Thymus (tissue), 11 donors: ENCODE measurements around the gene SPTBN1. TPM values are rescaled to one million over a fixed set of nuclear protein-coding genes. Genes with fewer than 3 reads are reported as not detected.

Source experiments
- DNase-seq, 9 donors: peaks; one replicate each; pipeline ENCODE4 v3.0.0-alpha.2; 2013; ENCODE audit warnings: low spot score in 9 of 9, low read depth in 6 of 9, missing footprints in 1 of 9
- H3K27ac ChIP-seq, 2 donors: one replicate each; pipeline ENCODE4 v1.5.1; 2013; ENCODE audit warnings: control low read depth in 1 of 2, low read depth in 1 of 2, low read length in 1 of 2, mild to moderate bottlenecking in 1 of 2, moderate library complexity in 1 of 2
- H3K27me3 ChIP-seq, 2 donors: one replicate each; pipeline ENCODE4 v1.5.1; 2013; ENCODE audit warnings: low read length in 1 of 2; ENCODE audit not compliant: control insufficient read depth in 2 of 2, insufficient read depth in 1 of 2
- H3K36me3 ChIP-seq, 2 donors: one replicate each; pipeline ENCODE4 v1.5.1; 2013; ENCODE audit warnings: low read length in 1 of 2, mild to moderate bottlenecking in 1 of 2, moderate library complexity in 1 of 2; ENCODE audit not compliant: control insufficient read depth in 2 of 2, insufficient read depth in 2 of 2
- H3K4me1 ChIP-seq, 2 donors: one replicate each; pipeline ENCODE4 v1.5.1; 2013; ENCODE audit warnings: low read length in 2 of 2; ENCODE audit not compliant: control insufficient read depth in 2 of 2, insufficient read depth in 2 of 2
- H3K4me3 ChIP-seq, 2 donors: one replicate each; pipeline ENCODE4 v1.5.1; 2013; ENCODE audit warnings: low read length in 2 of 2, control low read depth in 1 of 2, mild to moderate bottlenecking in 1 of 2
- H3K9me3 ChIP-seq, 2 donors: one replicate each; pipeline ENCODE4 v1.5.1; 2013; ENCODE audit warnings: low read length in 1 of 2, mild to moderate bottlenecking in 1 of 2; ENCODE audit not compliant: control insufficient read depth in 2 of 2, insufficient read depth in 1 of 2
- WGBS: extraction: QIAGEN DNeasy Blood & Tissue Kit; methylation state at CpG from one replicate; pipeline ENCODE4 v1.1.7; 2013; 5-methylcytosine and 5-hydroxymethylcytosine counted together
- polyA plus RNA-seq: library from polyadenylated mRNA; stranded (reverse); fragments of 200-250 nt; gene quantifications from one replicate; pipeline ENCODE4 v1.2.3, GENCODE V29; 2013
- total RNA-seq: library from RNA; stranded (reverse); fragments of 120-200 nt; gene quantifications from one replicate; pipeline ENCODE4 v1.2.4, GENCODE V29; 2013
- donor health status: healthy.

Gene SPTBN1
- total and polyA plus RNA-seq, 2 donors = 37.1 to 74.4 TPM

DNA sequence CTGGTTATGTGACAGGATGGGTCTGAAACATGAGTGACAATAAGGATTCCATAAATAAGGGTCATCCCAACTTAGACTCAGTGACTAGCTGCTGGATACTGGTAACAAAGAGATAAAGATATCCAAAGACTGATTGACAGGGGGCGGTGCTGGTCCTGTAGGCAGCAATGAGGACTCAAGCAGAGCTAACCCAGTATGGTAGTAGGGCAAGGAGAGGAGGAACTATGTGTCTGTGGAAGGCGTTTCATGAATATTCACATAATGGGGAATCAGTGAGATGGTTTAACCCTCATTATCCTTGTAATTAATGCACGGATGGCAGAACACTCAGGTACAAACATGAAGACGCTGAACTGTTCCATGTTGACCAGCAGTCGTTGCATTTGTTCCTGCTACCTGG, 164.8 kb downstream of the SPTBN1 start:
- H3K27me3 ChIP-seq = no peaks in the 10 kb centered on the region
- no peaks in the 10 kb centered on the region for H3K9me3 ChIP-seq
- H3K27ac ChIP-seq = no peak overlapping the region
- 98% methylated on average over 5 of the region's 5 CpGs for WGBS
- no peak overlapping the region for H3K4me3 ChIP-seq
- H3K4me1 ChIP-seq = peaks cover 6 to 15% of the 10 kb centered on the region in 2 donors
- DNase-seq = no peak
- H3K36me3 ChIP-seq = peaks cover 60 to 87% of the 10 kb centered on the region in 2 donors

- WGBS = 90% methylated on average over 12 of the region's 12 CpGs
- Histone ChIP-seq H3K9me3 (no peaks in the 10 kb centered on the region), H3K27me3 (no peaks in the 10 kb centered on the region), H3K27ac (peak overlapping the region; percentile 63 to 64), H3K4me1 (peaks cover 0 to 5% of the 10 kb centered on the region in 2 donors), H3K4me3 (no peak overlapping the region), H3K36me3 (peaks cover 74 to 92% of the 10 kb centered on the region in 2 donors)
- DNase-seq = no peak
These were observed 168.5 kb downstream of the SPTBN1 start for GRCh38 chr2:54624591-54625071.

GRCh38 chr2:54626131-54626530, 170.0 kb downstream of the SPTBN1 start:
- Histone ChIP-seq H3K27me3 (no peaks in the 10 kb centered on the region), H3K36me3 (peaks cover 77 to 94% of the 10 kb centered on the region in 2 donors), H3K27ac (no peak overlapping the region), H3K4me1 (peaks cover 0 to 7% of the 10 kb centered on the region in 2 donors), H3K4me3 (no peak overlapping the region), H3K9me3 (no peaks in the 10 kb centered on the region)
- no peak for DNase-seq
- 97% methylated on average over 7 of the region's 7 CpGs for WGBS

DNA sequence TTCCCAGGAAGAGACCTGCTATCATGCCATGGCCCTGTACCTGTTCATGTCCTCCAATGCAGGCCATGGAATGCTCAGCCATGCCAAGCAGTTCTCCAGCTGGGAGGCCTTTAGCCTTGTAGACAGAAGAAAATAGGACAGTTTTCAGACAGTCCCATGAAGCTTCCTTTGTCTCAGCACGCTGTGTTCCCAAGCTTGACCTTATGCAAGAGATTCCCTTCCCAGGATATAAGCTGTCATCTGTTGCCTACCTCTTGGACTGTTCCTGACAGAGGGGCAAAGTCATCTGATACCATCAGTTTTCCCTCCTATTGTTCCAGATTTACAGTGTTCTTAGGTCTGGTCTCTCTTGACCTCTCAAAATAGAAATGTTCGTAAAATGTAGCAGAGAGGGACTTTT, 170.8 kb downstream of the SPTBN1 start:
- no peak for DNase-seq
- Histone ChIP-seq H3K4me1 (peaks cover 0 to 7% of the 10 kb centered on the region in 2 donors), H3K36me3 (peaks cover 77 to 94% of the 10 kb centered on the region in 2 donors), H3K27ac (no peak overlapping the region), H3K4me3 (no peak overlapping the region), H3K9me3 (no peaks in the 10 kb centered on the region), H3K27me3 (no peaks in the 10 kb centered on the region)
- WGBS = 96% methylated on average over 2 of the region's 2 CpGs

GRCh38 chr2:54627973-54628372, 171.8 kb downstream of the SPTBN1 start:
- Histone ChIP-seq H3K36me3 (peaks cover 79 to 95% of the 10 kb centered on the region in 2 donors), H3K9me3 (no peaks in the 10 kb centered on the region), H3K4me1 (peaks cover 0 to 11% of the 10 kb centered on the region in 2 donors), H3K4me3 (no peak overlapping the region), H3K27ac (no peak overlapping the region), H3K27me3 (no peaks in the 10 kb centered on the region)
- 98% methylated on average over 6 of the region's 6 CpGs for WGBS
- DNase-seq = no peak

DNA sequence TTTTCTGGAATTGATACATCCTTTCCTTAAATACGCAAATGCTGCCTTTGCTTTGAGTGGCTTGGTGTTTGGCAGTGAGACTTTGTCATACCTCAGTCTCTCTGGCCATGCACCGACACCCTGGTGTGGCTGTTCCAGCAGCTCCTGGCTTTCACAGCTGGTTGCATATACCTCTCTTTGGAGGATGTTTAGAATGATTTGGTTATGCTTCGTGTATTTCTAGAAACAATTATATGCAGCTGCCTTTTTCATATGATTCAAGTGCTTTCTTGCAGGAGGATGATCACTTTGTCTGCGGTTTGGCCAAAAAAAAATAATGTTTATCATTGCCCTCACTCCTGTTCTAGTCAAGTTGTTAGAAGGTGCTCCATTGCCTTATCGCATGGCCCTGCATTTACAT, 172.3 kb downstream of the SPTBN1 start:
- Histone ChIP-seq H3K27ac (no peak overlapping the region), H3K4me3 (no peak overlapping the region), H3K4me1 (peaks cover 0 to 13% of the 10 kb centered on the region in 2 donors), H3K27me3 (no peaks in the 10 kb centered on the region), H3K9me3 (no peaks in the 10 kb centered on the region), H3K36me3 (peaks cover 79 to 95% of the 10 kb centered on the region in 2 donors)
- no peak for DNase-seq
- WGBS = 93% methylated on average over 5 of the region's 5 CpGs

GRCh38 chr2:54628957-54629356, 172.8 kb downstream of the SPTBN1 start:
- H3K4me1 ChIP-seq = peaks cover 0 to 17% of the 10 kb centered on the region in 2 donors
- DNase-seq = no peak
- no peak overlapping the region for H3K4me3 ChIP-seq
- no peak overlapping the region for H3K27ac ChIP-seq
- peaks cover 78 to 95% of the 10 kb centered on the region in 2 donors for H3K36me3 ChIP-seq
- H3K9me3 ChIP-seq = no peaks in the 10 kb centered on the region
- no peaks in the 10 kb centered on the region for H3K27me3 ChIP-seq
- 98% methylated on average over 30 of the region's 30 CpGs for WGBS

GRCh38 chr2:54629390-54629789, 173.3 kb downstream of the SPTBN1 start:
- H3K9me3 ChIP-seq = no peaks in the 10 kb centered on the region
- no peak for DNase-seq
- peaks cover 81 to 98% of the 10 kb centered on the region in 2 donors for H3K36me3 ChIP-seq
- peaks cover 0 to 21% of the 10 kb centered on the region in 2 donors for H3K4me1 ChIP-seq
- no peaks in the 10 kb centered on the region for H3K27me3 ChIP-seq
- 98% methylated on average over 20 of the region's 20 CpGs for WGBS
- no peak overlapping the region for H3K4me3 ChIP-seq
- no peak overlapping the region for H3K27ac ChIP-seq

DNA sequence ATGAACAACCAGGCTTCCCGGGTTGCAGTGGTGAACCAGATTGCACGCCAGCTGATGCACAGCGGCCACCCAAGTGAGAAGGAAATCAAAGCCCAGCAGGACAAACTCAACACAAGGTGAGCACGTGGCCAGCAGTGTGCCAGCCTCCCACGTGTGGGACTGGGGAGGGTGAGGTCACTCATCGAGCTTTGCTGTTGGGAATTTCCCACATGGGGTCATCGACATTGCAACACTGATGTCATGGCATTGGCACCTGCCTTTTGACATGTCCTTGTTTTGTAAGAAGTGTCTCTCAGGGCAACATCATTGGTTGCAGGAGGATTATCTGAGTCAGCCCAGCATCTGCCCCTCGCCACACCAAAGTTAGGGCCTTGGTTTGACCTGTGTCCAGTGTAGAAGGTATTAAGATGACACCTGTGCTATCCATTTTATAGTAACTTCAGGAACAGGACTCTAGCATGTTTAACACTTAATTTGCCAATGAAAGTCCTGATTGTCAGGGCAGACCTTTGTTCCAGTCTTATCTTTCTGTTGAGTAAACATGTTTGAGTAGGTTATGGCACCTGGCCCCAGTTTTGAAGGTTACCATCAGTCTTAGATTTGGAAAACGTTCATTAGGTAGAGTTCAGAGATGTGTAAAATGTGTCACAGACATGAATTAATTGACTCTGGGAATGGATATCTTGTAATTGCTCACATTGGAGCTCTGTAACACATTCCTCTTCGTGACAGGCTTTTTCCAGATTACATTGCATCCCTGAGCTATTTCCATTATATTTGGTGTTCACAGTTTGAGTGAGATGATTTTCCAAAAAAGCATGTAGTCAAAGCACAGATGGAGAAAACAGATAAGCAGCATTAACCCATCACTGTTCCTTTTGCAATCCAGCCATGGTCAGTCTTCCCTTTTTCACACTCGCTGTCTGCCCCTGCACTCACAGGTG, 174.1 kb downstream of the SPTBN1 start:
- H3K4me3 ChIP-seq = no peak overlapping the region
- H3K36me3 ChIP-seq = peaks cover 83 to 96% of the 10 kb centered on the region in 2 donors
- H3K27ac ChIP-seq = no peak overlapping the region
- peaks cover 0 to 28% of the 10 kb centered on the region in 2 donors for H3K4me1 ChIP-seq
- WGBS = 94% methylated on average over 11 of the region's 11 CpGs
- H3K9me3 ChIP-seq = no peaks in the 10 kb centered on the region
- DNase-seq = no peak
- no peaks in the 10 kb centered on the region for H3K27me3 ChIP-seq
